ENCODE data around the gene MAP4K5. TPM values are rescaled to one million over a fixed set of nuclear protein-coding genes. Genes with fewer than 3 reads are reported as not detected.

Gene MAP4K5
- 10 to 100 TPM in 4 of 6 experiments, 1 to 10 TPM in 2; 6.5 to 31.3 (median 14.4) TPM for total RNA-seq
- long read RNA-seq, partial matches to known transcripts: 1 of 1 reads
- long read RNA-seq, other reads (novel, unspliced or antisense): 0 of 1 reads

DNA sequence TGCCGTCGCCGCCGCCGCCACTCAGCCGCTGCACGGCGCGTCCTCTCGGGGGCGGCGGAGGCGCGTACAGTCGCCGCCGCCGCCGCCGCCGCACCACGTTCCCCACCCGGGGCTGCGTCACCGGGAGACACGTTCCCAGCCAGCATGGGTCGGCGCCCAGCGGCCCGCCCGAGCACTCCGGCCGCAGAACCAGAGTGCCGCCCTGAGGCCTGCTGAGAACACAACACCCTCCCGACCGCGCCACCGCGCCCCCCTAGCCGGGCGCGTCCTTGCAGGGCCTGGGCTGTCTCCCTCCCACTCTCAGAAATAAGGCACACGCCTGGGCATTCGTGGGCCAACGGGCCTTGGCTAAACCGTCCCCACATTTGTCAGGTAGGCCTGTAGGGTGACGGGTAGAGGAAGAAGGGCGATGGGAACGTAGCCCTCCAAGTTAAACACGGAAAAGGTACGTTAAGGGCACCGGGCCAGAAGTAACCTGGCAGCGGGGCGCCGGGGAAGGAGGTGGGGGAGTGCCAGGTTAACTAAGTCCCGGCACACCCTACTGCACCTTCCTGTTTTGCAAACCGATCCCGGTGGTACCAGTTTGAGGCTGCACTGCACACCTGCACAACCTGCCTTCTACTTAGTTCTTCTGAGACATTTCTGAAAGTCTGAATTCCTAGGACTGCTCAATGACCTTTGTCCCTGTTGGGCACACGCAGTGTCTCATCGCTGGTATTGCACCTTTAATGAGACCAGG lies at the start of gene MAP4K5:
MAP4K5 (minus strand) TSS at position 68 of the 739 bp plus-strand sequence. CDS start 520 bp downstream, outside the sequence.
- Histone ChIP-seq H3K27ac (peak within 1 kb of the TSS; percentile 87 to 94 (median 90)), H3K27me3 (no peaks in the 10 kb centered on the region), H3K9me3 (no peaks in the 10 kb centered on the region), H3K36me3 (peaks cover 0 to 3% (median 0%) of the 10 kb centered on the region in 4 donors), H3K4me3 (peak within 1 kb of the TSS; percentile 77 to 90 (median 85)), H3K4me1 (peaks cover 0 to 15% (median 6%) of the 10 kb centered on the region in 4 donors)
- DNase-seq (peak; percentile 92 to 95 (median 94)), ATAC-seq (peak; percentile 98 to 100 (median 99))
- intact Hi-C loops (cut with DNase I): loop anchor here (5.0 to 10.0 kb wide), 2 partner anchors 208 to 215 kb away; no protein-coding TSS in a partner anchor
- 0% methylated on average over 6 of the region's 60 CpGs for WGBS (ENCODE audit: insufficient coverage, low coverage, low lambda C conversion rate, missing lambda C conversion rate)
- TF ChIP-seq POLR2A (IDR thresholded peaks at IDR 0.05): peak; percentile 72
- TF ChIP-seq, protein P1, sequence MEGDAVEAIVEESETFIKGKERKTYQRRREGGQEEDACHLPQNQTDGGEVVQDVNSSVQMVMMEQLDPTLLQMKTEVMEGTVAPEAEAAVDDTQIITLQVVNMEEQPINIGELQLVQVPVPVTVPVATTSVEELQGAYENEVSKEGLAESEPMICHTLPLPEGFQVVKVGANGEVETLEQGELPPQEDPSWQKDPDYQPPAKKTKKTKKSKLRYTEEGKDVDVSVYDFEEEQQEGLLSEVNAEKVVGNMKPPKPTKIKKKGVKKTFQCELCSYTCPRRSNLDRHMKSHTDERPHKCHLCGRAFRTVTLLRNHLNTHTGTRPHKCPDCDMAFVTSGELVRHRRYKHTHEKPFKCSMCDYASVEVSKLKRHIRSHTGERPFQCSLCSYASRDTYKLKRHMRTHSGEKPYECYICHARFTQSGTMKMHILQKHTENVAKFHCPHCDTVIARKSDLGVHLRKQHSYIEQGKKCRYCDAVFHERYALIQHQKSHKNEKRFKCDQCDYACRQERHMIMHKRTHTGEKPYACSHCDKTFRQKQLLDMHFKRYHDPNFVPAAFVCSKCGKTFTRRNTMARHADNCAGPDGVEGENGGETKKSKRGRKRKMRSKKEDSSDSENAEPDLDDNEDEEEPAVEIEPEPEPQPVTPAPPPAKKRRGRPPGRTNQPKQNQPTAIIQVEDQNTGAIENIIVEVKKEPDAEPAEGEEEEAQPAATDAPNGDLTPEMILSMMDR (IDR thresholded peaks at IDR 0.05): peak; percentile 83 to 97 (median 92)

- no peak overlapping the region for H3K4me3 ChIP-seq
- intact Hi-C loops (cut with DNase I): no loop called here
- DNase-seq (no peak), ATAC-seq (no peak)
- H3K36me3 ChIP-seq: no peaks in the 10 kb centered on the region
- no peaks in the 10 kb centered on the region for H3K9me3 ChIP-seq
- no peaks in the 10 kb centered on the region for H3K4me1 ChIP-seq
- TF ChIP-seq, protein P1 (IDR thresholded peaks at IDR 0.05): no peak
- TF ChIP-seq POLR2A (IDR thresholded peaks at IDR 0.05): no peak
- no peak overlapping the region for H3K27ac ChIP-seq
- no peaks in the 10 kb centered on the region for H3K27me3 ChIP-seq
These were observed 46.1 kb upstream of the MAP4K5 start for GRCh38 chr14:50578433-50578832.

- TF ChIP-seq, protein P1 (IDR thresholded peaks at IDR 0.05): no peak
- no peak for TF ChIP-seq POLR2A (IDR thresholded peaks at IDR 0.05)
- Histone ChIP-seq H3K36me3 (no peaks in the 10 kb centered on the region), H3K27me3 (no peaks in the 10 kb centered on the region), H3K27ac (no peak overlapping the region), H3K4me1 (no peaks in the 10 kb centered on the region), H3K4me3 (no peak overlapping the region), H3K9me3 (no peaks in the 10 kb centered on the region)
- ATAC-seq (no peak), DNase-seq (no peak)
- intact Hi-C loops (cut with DNase I): no loop called here
These were observed 45.6 kb upstream of the MAP4K5 start for GRCh38 chr14:50577982-50578381.

DNA sequence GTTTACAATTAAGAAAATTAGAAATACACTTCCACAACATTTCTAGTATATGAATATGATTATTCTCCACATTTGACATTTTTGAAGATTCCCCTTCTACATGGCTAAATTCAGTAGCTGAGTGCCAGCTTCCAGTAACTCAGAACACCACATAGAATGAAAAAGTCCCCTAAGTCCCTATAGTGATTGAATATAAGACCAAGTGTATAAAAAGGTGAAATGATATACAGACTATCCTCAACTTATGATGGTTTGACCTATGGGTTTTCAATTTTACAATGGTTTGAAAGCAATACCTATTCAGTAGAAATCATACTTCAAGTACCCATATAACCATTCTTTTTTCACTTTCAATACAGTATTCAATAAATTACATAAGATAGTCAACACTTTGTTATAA lies 43.4 kb upstream of the MAP4K5 start:
- Histone ChIP-seq H3K36me3 (no peaks in the 10 kb centered on the region), H3K27ac (no peak overlapping the region), H3K4me1 (no peaks in the 10 kb centered on the region), H3K9me3 (no peaks in the 10 kb centered on the region), H3K4me3 (no peak overlapping the region), H3K27me3 (no peaks in the 10 kb centered on the region)
- DNase-seq (no peak), ATAC-seq (no peak)
- intact Hi-C loops (cut with DNase I): no loop called here
- TF ChIP-seq, protein P1 (IDR thresholded peaks at IDR 0.05): no peak
- TF ChIP-seq POLR2A (IDR thresholded peaks at IDR 0.05): no peak
